HCT116 (cell line): Measurements from ENCODE around the gene U2AF2.

Experiments used
- CEBPB ChIP-seq: IDR thresholded peaks from 2 replicates; pipeline ENCODE4 v1.6.1; 2012; ENCODE audit warnings: low read depth
- EGR1 ChIP-seq: IDR thresholded peaks from 2 replicates; pipeline ENCODE4 v1.6.1; 2012; ENCODE audit warnings: low read depth
- EZH2phosphoT487 ChIP-seq: fragments of 200-600 bp; IDR thresholded peaks from 2 replicates; pipeline ENCODE4 v1.6.1; 2018; ENCODE audit warnings: antibody characterized with exemption, borderline replicate concordance
- POLR2A ChIP-seq: IDR thresholded peaks from 2 replicates; pipeline ENCODE4 v1.7.0; 2011; ENCODE audit warnings: borderline replicate concordance; ENCODE audit not compliant: insufficient read depth, insufficient read length; ENCODE audit errors: extremely low read depth
- POLR2AphosphoS5 ChIP-seq: IDR thresholded peaks from 2 replicates; pipeline ENCODE4 v1.6.1; 2011; ENCODE audit warnings: mild to moderate bottlenecking, low read depth, low read length, moderate library complexity
- RAD21 ChIP-seq: IDR thresholded peaks from 2 replicates; pipeline ENCODE4 v1.6.1; 2012; ENCODE audit warnings: low read depth, mild to moderate bottlenecking
- SIN3A ChIP-seq: IDR thresholded peaks from 2 replicates; pipeline ENCODE4 v1.6.1; 2012; ENCODE audit warnings: low read depth
- ZFX ChIP-seq: fragments of 450-650 bp; IDR thresholded peaks from 2 replicates; pipeline ENCODE4 v1.6.1; 2017
- ZNF274 ChIP-seq: fragments of 200-500 bp; sonication (Bioruptor generic); IDR thresholded peaks from 2 replicates; pipeline ENCODE4 v1.6.1; 2014; ENCODE audit warnings: mild to moderate bottlenecking, low read depth, low read length, inconsistent platforms
- TF ChIP-seq, protein P1 (sequence below), 3 experiments: fragments of 200-600 bp in 1 of 3; sonication (generic) in 1 of 3; IDR thresholded peaks in 2 of 3; conservative IDR thresholded peaks in 1 of 3; 2 replicates each; pipeline ENCODE4 v1.5.1; 2012 to 2017; ENCODE audit warnings: low read depth in 2 of 3, low read length in 2 of 3, antibody characterized with exemption in 1 of 3, borderline replicate concordance in 1 of 3, control low read depth in 1 of 3, mild to moderate bottlenecking in 1 of 3, mixed read lengths in 1 of 3, mixed run types in 1 of 3, moderate library complexity in 1 of 3; ENCODE audit not compliant: insufficient read depth in 1 of 3
- TF ChIP-seq, protein P2 (sequence below): IDR thresholded peaks from 2 replicates; pipeline ENCODE4 v1.6.1; 2011; ENCODE audit warnings: mild to moderate bottlenecking, low read length, moderate library complexity; ENCODE audit not compliant: insufficient replicate concordance; ENCODE audit errors: extremely low read depth
- TF ChIP-seq, protein P3 (sequence below): IDR thresholded peaks from 2 replicates; pipeline ENCODE4 v1.6.1; 2012

DNA sequence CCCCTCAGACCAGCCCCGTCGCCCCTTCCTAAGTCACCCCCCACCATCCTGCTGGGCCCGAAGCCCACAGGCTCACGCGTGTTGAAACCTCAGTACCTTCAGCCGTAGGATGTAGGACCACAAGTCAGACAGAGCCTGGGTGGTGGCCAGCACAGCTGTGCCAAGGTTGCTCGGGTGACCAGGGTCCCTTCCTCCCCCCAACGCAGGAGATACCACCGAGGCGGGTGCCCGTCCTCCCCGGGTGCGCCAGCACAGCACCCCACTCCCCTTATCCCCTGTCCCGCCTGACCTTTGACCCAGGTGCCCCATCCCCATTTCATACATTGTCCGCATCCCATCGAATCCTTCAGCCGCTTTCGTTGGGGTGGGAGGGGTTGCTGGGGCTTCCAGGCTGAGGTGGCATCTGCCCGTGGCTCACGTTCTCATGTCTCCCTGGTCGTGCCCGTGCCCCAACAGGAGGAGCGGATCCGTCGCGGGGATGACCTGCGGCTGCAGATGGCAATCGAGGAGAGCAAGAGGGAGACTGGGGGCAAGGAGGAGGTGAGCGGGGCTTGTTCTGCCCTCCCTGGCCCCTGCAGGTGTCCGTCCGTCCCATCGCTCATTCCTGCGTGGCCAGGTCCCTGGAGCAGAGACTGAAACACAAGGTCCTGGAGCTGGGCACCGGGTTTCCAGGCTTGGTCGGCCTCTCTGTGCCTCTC lies 34.7 kb downstream of the U2AF2 start:
- no peak for TF ChIP-seq ZNF274
- TF ChIP-seq, protein P1, sequence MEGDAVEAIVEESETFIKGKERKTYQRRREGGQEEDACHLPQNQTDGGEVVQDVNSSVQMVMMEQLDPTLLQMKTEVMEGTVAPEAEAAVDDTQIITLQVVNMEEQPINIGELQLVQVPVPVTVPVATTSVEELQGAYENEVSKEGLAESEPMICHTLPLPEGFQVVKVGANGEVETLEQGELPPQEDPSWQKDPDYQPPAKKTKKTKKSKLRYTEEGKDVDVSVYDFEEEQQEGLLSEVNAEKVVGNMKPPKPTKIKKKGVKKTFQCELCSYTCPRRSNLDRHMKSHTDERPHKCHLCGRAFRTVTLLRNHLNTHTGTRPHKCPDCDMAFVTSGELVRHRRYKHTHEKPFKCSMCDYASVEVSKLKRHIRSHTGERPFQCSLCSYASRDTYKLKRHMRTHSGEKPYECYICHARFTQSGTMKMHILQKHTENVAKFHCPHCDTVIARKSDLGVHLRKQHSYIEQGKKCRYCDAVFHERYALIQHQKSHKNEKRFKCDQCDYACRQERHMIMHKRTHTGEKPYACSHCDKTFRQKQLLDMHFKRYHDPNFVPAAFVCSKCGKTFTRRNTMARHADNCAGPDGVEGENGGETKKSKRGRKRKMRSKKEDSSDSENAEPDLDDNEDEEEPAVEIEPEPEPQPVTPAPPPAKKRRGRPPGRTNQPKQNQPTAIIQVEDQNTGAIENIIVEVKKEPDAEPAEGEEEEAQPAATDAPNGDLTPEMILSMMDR (IDR thresholded peaks at IDR 0.05 in 2 of 3, conservative IDR thresholded peaks at IDR 0.05 in 1 of 3; ENCODE audit: borderline replicate concordance in 1 of 3, insufficient read depth in 1 of 3, low read depth in 2 of 3, low read length in 2 of 3): no peak
- no peak for TF ChIP-seq EZH2phosphoT487
- TF ChIP-seq POLR2A: no peak
- TF ChIP-seq RAD21: no peak
- TF ChIP-seq, protein P2, sequence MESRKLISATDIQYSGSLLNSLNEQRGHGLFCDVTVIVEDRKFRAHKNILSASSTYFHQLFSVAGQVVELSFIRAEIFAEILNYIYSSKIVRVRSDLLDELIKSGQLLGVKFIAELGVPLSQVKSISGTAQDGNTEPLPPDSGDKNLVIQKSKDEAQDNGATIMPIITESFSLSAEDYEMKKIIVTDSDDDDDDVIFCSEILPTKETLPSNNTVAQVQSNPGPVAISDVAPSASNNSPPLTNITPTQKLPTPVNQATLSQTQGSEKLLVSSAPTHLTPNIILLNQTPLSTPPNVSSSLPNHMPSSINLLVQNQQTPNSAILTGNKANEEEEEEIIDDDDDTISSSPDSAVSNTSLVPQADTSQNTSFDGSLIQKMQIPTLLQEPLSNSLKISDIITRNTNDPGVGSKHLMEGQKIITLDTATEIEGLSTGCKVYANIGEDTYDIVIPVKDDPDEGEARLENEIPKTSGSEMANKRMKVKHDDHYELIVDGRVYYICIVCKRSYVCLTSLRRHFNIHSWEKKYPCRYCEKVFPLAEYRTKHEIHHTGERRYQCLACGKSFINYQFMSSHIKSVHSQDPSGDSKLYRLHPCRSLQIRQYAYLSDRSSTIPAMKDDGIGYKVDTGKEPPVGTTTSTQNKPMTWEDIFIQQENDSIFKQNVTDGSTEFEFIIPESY: no peak
- no peak for TF ChIP-seq CEBPB
- TF ChIP-seq, protein P3, sequence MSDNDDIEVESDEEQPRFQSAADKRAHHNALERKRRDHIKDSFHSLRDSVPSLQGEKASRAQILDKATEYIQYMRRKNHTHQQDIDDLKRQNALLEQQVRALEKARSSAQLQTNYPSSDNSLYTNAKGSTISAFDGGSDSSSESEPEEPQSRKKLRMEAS: no peak
- no peak for TF ChIP-seq EGR1
- no peak for TF ChIP-seq ZFX
- TF ChIP-seq POLR2AphosphoS5: no peak
- TF ChIP-seq SIN3A: no peak
